ENCODE results near the gene CPHXL.

Gene CPHXL

DNA sequence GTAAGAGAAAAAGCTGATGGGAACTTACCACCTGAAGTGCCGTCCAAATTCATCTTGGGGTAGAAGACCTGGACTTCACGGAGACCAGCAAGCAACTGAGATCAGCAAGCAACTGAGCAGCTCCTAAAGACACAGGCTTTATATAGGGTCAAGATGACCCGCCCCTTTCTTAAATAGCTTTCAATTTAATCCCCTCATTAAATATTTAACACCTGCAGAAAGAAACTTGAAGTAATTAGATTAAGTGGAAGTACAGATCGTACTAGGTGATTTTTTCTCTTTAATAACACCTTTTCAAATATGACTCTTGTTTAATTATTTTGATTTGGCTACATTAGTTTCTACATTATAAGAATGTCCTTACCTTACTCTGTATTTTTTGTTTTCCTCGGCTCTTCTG, at the start of gene CPHXL:
CPHXL (minus strand) TSS at position 101 of the 400 bp plus-strand sequence; CDS start at position 53, 48 bp downstream.
- H3K27me3 ChIP-seq (ENCODE audit: insufficient read depth, low read length), result no peaks in the 10 kb centered on the region
- H3K9me3 ChIP-seq (ENCODE audit: low read length), result no peaks in the 10 kb centered on the region
- no peaks in the 10 kb centered on the region for H3K4me1 ChIP-seq (ENCODE audit: insufficient read depth, low read length)
- no peak within 1 kb of the TSS for H2AFZ ChIP-seq (ENCODE audit: low read depth, low read length)
- no peak within 1 kb of the TSS for H3K4me3 ChIP-seq (ENCODE audit: low read length)
- H3K36me3 ChIP-seq (ENCODE audit: insufficient read depth, low read length), result no peaks in the 10 kb centered on the region

- Histone ChIP-seq H3K4me3 (ENCODE audit: low read length) (no peak overlapping the region), H2AFZ (ENCODE audit: low read depth, low read length) (no peak overlapping the region), H3K9me3 (ENCODE audit: low read length) (peaks cover 2% of the 10 kb centered on the region), H3K4me1 (ENCODE audit: insufficient read depth, low read length) (no peaks in the 10 kb centered on the region), H3K27me3 (ENCODE audit: insufficient read depth, low read length) (no peaks in the 10 kb centered on the region), H3K36me3 (ENCODE audit: insufficient read depth, low read length) (no peaks in the 10 kb centered on the region)
These were observed 47.9 kb upstream of the CPHXL start for GRCh38 chr16:75774197-75774596.

DNA sequence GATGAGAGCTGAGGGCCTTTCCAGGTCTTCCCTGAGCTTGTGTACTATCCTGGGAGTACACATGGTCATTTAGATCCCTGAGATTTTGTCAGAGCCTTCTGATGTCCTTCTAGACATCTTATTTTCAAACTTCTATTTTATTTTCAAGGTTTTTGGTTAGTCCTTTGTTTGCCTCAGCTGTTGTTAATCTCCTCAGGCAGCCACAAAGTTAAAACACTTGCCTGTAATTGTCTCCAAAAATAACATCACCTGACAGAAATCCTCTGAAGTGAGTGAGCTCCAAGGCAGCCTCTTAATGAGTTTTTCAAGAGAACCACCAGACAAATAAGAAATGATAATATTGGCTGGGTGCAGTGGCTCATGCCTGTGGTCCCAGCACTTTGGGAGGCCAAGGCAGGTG, 43.8 kb upstream of the CPHXL start:
- Histone ChIP-seq H2AFZ (ENCODE audit: low read depth, low read length) (no peak overlapping the region), H3K27me3 (ENCODE audit: insufficient read depth, low read length) (no peaks in the 10 kb centered on the region), H3K9me3 (ENCODE audit: low read length) (peaks cover 2% of the 10 kb centered on the region), H3K4me1 (ENCODE audit: insufficient read depth, low read length) (no peaks in the 10 kb centered on the region), H3K4me3 (ENCODE audit: low read length) (no peak overlapping the region), H3K36me3 (ENCODE audit: insufficient read depth, low read length) (no peaks in the 10 kb centered on the region)

DNA sequence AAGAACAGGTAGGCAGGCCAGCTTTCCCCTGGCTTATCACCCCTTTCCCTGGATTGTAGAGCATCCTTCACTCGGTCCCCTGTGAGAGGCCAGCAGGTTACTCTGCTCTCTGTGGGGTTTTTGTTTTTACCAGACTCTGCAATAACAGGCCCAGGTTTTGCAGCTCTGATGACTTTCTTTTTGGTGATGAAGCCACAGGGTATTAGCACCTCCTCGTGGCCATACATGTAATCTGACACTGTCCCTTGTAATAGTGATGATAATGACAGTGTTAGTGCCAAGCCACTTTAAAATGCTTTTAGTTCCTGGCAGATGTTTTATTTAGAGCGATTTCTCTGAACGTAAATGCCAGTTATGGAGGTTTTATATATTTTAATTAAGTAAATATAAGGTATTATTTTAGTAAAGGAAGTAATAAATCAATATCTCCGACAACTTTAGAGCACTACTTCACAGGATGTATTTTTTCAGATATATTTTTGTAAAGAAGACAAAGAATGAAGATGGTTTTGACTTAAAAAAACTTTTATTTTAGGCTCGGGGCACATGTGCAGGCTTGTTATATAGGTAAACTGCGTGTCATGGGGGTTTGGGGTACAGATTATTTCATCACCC, 38.0 kb upstream of the CPHXL start:
- Histone ChIP-seq H3K36me3 (ENCODE audit: insufficient read depth, low read length) (no peaks in the 10 kb centered on the region), H3K4me3 (ENCODE audit: low read length) (no peak overlapping the region), H3K4me1 (ENCODE audit: insufficient read depth, low read length) (peaks cover 12% of the 10 kb centered on the region), H3K9me3 (ENCODE audit: low read length) (no peaks in the 10 kb centered on the region), H2AFZ (ENCODE audit: low read depth, low read length) (peak overlapping the region; percentile 56), H3K27me3 (ENCODE audit: insufficient read depth, low read length) (no peaks in the 10 kb centered on the region)

GRCh38 chr16:75763204-75763603, 36.9 kb upstream of the CPHXL start:
- Histone ChIP-seq H2AFZ (ENCODE audit: low read depth, low read length) (peak overlapping the region; percentile 56), H3K36me3 (ENCODE audit: insufficient read depth, low read length) (no peaks in the 10 kb centered on the region), H3K9me3 (ENCODE audit: low read length) (no peaks in the 10 kb centered on the region), H3K4me3 (ENCODE audit: low read length) (no peak overlapping the region), H3K27me3 (ENCODE audit: insufficient read depth, low read length) (no peaks in the 10 kb centered on the region), H3K4me1 (ENCODE audit: insufficient read depth, low read length) (peaks cover 12% of the 10 kb centered on the region)

- Histone ChIP-seq H3K4me3 (ENCODE audit: low read length) (no peak overlapping the region), H3K9me3 (ENCODE audit: low read length) (no peaks in the 10 kb centered on the region), H2AFZ (ENCODE audit: low read depth, low read length) (peak overlapping the region; percentile 56), H3K36me3 (ENCODE audit: insufficient read depth, low read length) (no peaks in the 10 kb centered on the region), H3K4me1 (ENCODE audit: insufficient read depth, low read length) (peaks cover 12% of the 10 kb centered on the region), H3K27me3 (ENCODE audit: insufficient read depth, low read length) (no peaks in the 10 kb centered on the region)
These were observed 36.5 kb upstream of the CPHXL start for GRCh38 chr16:75762746-75763145.

GRCh38 chr16:75761108-75761507, 34.8 kb upstream of the CPHXL start:
- no peaks in the 10 kb centered on the region for H3K27me3 ChIP-seq (ENCODE audit: insufficient read depth, low read length)
- peaks cover 12% of the 10 kb centered on the region for H3K4me1 ChIP-seq (ENCODE audit: insufficient read depth, low read length)
- no peaks in the 10 kb centered on the region for H3K9me3 ChIP-seq (ENCODE audit: low read length)
- no peaks in the 10 kb centered on the region for H3K36me3 ChIP-seq (ENCODE audit: insufficient read depth, low read length)
- H2AFZ ChIP-seq (ENCODE audit: low read depth, low read length), result no peak overlapping the region
- H3K4me3 ChIP-seq (ENCODE audit: low read length), result no peak overlapping the region

GRCh38 chr16:75760018-75760519, 33.8 kb upstream of the CPHXL start:
- H2AFZ ChIP-seq (ENCODE audit: low read depth, low read length), result no peak overlapping the region
- no peaks in the 10 kb centered on the region for H3K9me3 ChIP-seq (ENCODE audit: low read length)
- H3K4me3 ChIP-seq (ENCODE audit: low read length), result no peak overlapping the region
- no peaks in the 10 kb centered on the region for H3K27me3 ChIP-seq (ENCODE audit: insufficient read depth, low read length)
- H3K36me3 ChIP-seq (ENCODE audit: insufficient read depth, low read length), result no peaks in the 10 kb centered on the region
- H3K4me1 ChIP-seq (ENCODE audit: insufficient read depth, low read length), result peaks cover 12% of the 10 kb centered on the region

GRCh38 chr16:75758215-75758614, 31.9 kb upstream of the CPHXL start:
- no peak overlapping the region for H3K4me3 ChIP-seq (ENCODE audit: low read length)

DNA sequence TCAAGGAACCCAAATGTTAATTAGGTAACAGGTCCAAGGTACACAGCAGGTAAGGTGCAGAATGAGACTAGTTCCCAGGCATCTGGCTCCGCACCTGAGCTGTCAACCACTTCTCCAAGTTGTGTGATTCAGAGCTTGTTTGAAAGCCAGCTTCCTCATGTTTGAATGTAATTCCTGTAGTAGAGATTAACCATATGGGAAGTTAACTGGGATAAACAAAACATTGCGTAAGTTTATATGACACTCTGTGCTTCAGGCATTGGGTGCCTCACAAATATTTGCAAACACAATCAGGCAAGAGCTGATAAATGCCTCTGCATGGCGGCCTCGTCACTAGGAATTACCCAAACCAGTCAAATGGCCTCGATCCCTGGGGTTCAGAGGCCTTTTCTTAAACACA, 27.9 kb upstream of the CPHXL start:
- Histone ChIP-seq H3K4me1 (ENCODE audit: insufficient read depth, low read length) (peaks cover 2% of the 10 kb centered on the region), H3K4me3 (ENCODE audit: low read length) (no peak overlapping the region), H3K36me3 (ENCODE audit: insufficient read depth, low read length) (no peaks in the 10 kb centered on the region), H2AFZ (ENCODE audit: low read depth, low read length) (no peak overlapping the region), H3K9me3 (ENCODE audit: low read length) (no peaks in the 10 kb centered on the region), H3K27me3 (ENCODE audit: insufficient read depth, low read length) (peaks cover 6% of the 10 kb centered on the region)

More at GRCh38 chr16:75758215-75758614, 31.9 kb upstream of the CPHXL start:
- Histone ChIP-seq H3K9me3 (ENCODE audit: low read length) (no peaks in the 10 kb centered on the region), H3K27me3 (ENCODE audit: insufficient read depth, low read length) (peaks cover 6% of the 10 kb centered on the region), H2AFZ (ENCODE audit: low read depth, low read length) (no peak overlapping the region), H3K4me1 (ENCODE audit: insufficient read depth, low read length) (peaks cover 3% of the 10 kb centered on the region), H3K36me3 (ENCODE audit: insufficient read depth, low read length) (no peaks in the 10 kb centered on the region)

GRCh38 chr16:75750528-75750927, 24.2 kb upstream of the CPHXL start:
- Histone ChIP-seq H3K4me3 (ENCODE audit: low read length) (no peak overlapping the region), H2AFZ (ENCODE audit: low read depth, low read length) (no peak overlapping the region), H3K4me1 (ENCODE audit: insufficient read depth, low read length) (peaks cover 2% of the 10 kb centered on the region), H3K9me3 (ENCODE audit: low read length) (no peaks in the 10 kb centered on the region), H3K27me3 (ENCODE audit: insufficient read depth, low read length) (peaks cover 6% of the 10 kb centered on the region), H3K36me3 (ENCODE audit: insufficient read depth, low read length) (no peaks in the 10 kb centered on the region)

DNA sequence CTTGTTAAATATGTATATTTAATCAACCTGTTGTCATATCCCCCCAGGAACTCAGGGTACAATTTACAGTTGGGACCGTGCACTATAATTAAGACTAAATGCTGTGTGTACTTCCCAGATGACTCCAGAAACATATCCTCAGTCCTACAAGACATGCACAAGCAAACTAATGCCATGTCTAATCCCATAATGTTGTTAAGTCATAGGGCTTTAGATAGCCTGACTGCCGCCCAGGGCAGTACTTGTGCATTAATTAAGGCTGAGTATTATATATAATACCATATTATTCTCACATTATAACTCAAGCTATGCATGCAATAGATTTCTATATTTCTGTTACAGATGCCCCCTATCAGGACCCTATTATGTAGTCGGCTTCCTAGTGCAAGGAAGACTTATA, 20.1 kb upstream of the CPHXL start:
- no peak overlapping the region for H3K4me3 ChIP-seq (ENCODE audit: low read length)
- H3K9me3 ChIP-seq (ENCODE audit: low read length), result peaks cover 5% of the 10 kb centered on the region
- H3K4me1 ChIP-seq (ENCODE audit: insufficient read depth, low read length), result peaks cover 2% of the 10 kb centered on the region
- no peaks in the 10 kb centered on the region for H3K27me3 ChIP-seq (ENCODE audit: insufficient read depth, low read length)
- H3K36me3 ChIP-seq (ENCODE audit: insufficient read depth, low read length), result no peaks in the 10 kb centered on the region
- no peak overlapping the region for H2AFZ ChIP-seq (ENCODE audit: low read depth, low read length)

- H3K9me3 ChIP-seq (ENCODE audit: low read length), result peaks cover 5% of the 10 kb centered on the region
- no peaks in the 10 kb centered on the region for H3K36me3 ChIP-seq (ENCODE audit: insufficient read depth, low read length)
- no peak overlapping the region for H3K4me3 ChIP-seq (ENCODE audit: low read length)
- peaks cover 2% of the 10 kb centered on the region for H3K4me1 ChIP-seq (ENCODE audit: insufficient read depth, low read length)
- H2AFZ ChIP-seq (ENCODE audit: low read depth, low read length), result no peak overlapping the region
- no peaks in the 10 kb centered on the region for H3K27me3 ChIP-seq (ENCODE audit: insufficient read depth, low read length)
These were observed 19.5 kb upstream of the CPHXL start for GRCh38 chr16:75745823-75746222.

DNA sequence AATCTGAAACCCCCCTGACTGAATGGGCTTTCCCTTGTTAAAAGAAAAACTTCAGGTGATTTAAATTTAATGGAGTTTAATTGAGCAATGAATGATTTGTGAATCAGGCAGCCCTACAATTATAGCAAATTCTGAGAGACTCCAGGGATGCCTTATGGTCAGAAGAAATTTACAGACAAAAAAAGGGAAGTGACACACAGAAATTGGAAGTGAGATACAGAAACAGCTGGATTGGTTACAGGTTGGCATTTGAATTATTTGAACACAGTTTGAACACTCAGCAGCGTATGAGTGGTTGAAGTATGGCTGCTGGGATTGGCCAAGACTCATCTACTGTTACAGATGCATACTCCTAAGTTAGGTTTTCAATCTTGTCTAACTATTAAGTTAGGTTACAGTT, 19.0 kb upstream of the CPHXL start:
- no peaks in the 10 kb centered on the region for H3K27me3 ChIP-seq (ENCODE audit: insufficient read depth, low read length)
- H3K4me1 ChIP-seq (ENCODE audit: insufficient read depth, low read length), result peaks cover 2% of the 10 kb centered on the region
- H3K4me3 ChIP-seq (ENCODE audit: low read length), result no peak overlapping the region
- peaks cover 8% of the 10 kb centered on the region for H3K9me3 ChIP-seq (ENCODE audit: low read length)
- no peak overlapping the region for H2AFZ ChIP-seq (ENCODE audit: low read depth, low read length)
- no peaks in the 10 kb centered on the region for H3K36me3 ChIP-seq (ENCODE audit: insufficient read depth, low read length)
